Measurements from ENCODE around the gene EXOC6B. TPM values are rescaled to one million over a fixed set of nuclear protein-coding genes. Genes with fewer than 3 reads are reported as not detected.

EXOC6B gene
- total RNA-seq, 1 experiment from 2014 or later: 26.5 TPM

GRCh38 chr2:72181616-72182015, 644.2 kb downstream of the EXOC6B start:
- no peaks in the 10 kb centered on the region for H3K27me3 ChIP-seq (replicated peaks)
- H3K4me3 ChIP-seq: no peak overlapping the region
- DNase-seq (ENCODE audit: low read depth in 1 of 2, low spot score in 2 of 2): no peak
- no peak overlapping the region for H3K27ac ChIP-seq
- H3K4me1 ChIP-seq (replicated peaks): peaks cover 19% of the 10 kb centered on the region
- peaks cover 8% of the 10 kb centered on the region; the same call in 1 of the 2 replicates for H3K36me3 ChIP-seq
- no peaks in the 10 kb centered on the region for H3K9me3 ChIP-seq (replicated peaks)

GRCh38 chr2:72180351-72180750, 645.5 kb downstream of the EXOC6B start:
- no peak for DNase-seq (ENCODE audit: low read depth in 1 of 2, low spot score in 2 of 2)
- H3K27ac ChIP-seq: no peak overlapping the region
- no peaks in the 10 kb centered on the region for H3K9me3 ChIP-seq (replicated peaks)
- H3K4me1 ChIP-seq (replicated peaks): peaks cover 19% of the 10 kb centered on the region
- H3K4me3 ChIP-seq: no peak overlapping the region
- H3K36me3 ChIP-seq: peaks cover 8% of the 10 kb centered on the region; the same call in 1 of the 2 replicates
- no peaks in the 10 kb centered on the region for H3K27me3 ChIP-seq (replicated peaks)

GRCh38 chr2:72178551-72178950, 647.3 kb downstream of the EXOC6B start:
- Histone ChIP-seq H3K4me1 (replicated peaks) (peaks cover 22% of the 10 kb centered on the region), H3K27ac (no peak overlapping the region), H3K27me3 (replicated peaks) (no peaks in the 10 kb centered on the region), H3K4me3 (no peak overlapping the region), H3K9me3 (replicated peaks) (no peaks in the 10 kb centered on the region), H3K36me3 (peaks cover 8% of the 10 kb centered on the region; the same call in 1 of the 2 replicates)
- DNase-seq (ENCODE audit: low read depth in 1 of 2, low spot score in 2 of 2): no peak

GRCh38 chr2:72176281-72176680, 649.6 kb downstream of the EXOC6B start:
- no peaks in the 10 kb centered on the region for H3K9me3 ChIP-seq (replicated peaks)
- H3K4me1 ChIP-seq (replicated peaks): peaks cover 14% of the 10 kb centered on the region
- DNase-seq (ENCODE audit: low read depth in 1 of 2, low spot score in 2 of 2): no peak
- H3K27me3 ChIP-seq (replicated peaks): no peaks in the 10 kb centered on the region
- no peak overlapping the region for H3K27ac ChIP-seq
- H3K36me3 ChIP-seq: peaks cover 8% of the 10 kb centered on the region; the same call in 1 of the 2 replicates
- H3K4me3 ChIP-seq: no peak overlapping the region

GRCh38 chr2:72175636-72176035, 650.2 kb downstream of the EXOC6B start:
- no peak for DNase-seq (ENCODE audit: low read depth in 1 of 2, low spot score in 2 of 2)
- Histone ChIP-seq H3K27me3 (replicated peaks) (no peaks in the 10 kb centered on the region), H3K27ac (no peak overlapping the region), H3K4me1 (replicated peaks) (peaks cover 7% of the 10 kb centered on the region), H3K36me3 (peaks cover 8% of the 10 kb centered on the region; the same call in 1 of the 2 replicates), H3K9me3 (replicated peaks) (no peaks in the 10 kb centered on the region), H3K4me3 (no peak overlapping the region)

- Histone ChIP-seq H3K36me3 (peaks cover 8% of the 10 kb centered on the region; the same call in 1 of the 2 replicates), H3K27ac (no peak overlapping the region), H3K9me3 (replicated peaks) (no peaks in the 10 kb centered on the region), H3K4me1 (replicated peaks) (0 out of 2 replicates have a peak, but pooled peaks cover 3% of the 10 kb centered on the region), H3K27me3 (replicated peaks) (no peaks in the 10 kb centered on the region), H3K4me3 (no peak overlapping the region)
- DNase-seq (ENCODE audit: low read depth in 1 of 2, low spot score in 2 of 2): no peak
Observed at GRCh38 chr2:72173640-72174321, 652.1 kb downstream of the EXOC6B start.

GRCh38 chr2:72172478-72172877, 653.4 kb downstream of the EXOC6B start:
- H3K27ac ChIP-seq: no peak overlapping the region
- no peaks in the 10 kb centered on the region; the same call in 1 of the 2 replicates for H3K36me3 ChIP-seq
- H3K4me3 ChIP-seq: no peak overlapping the region
- H3K4me1 ChIP-seq (replicated peaks): 0 out of 2 replicates have a peak, but pooled peaks cover 3% of the 10 kb centered on the region
- no peak for DNase-seq (ENCODE audit: low read depth in 1 of 2, low spot score in 2 of 2)
- H3K27me3 ChIP-seq (replicated peaks): no peaks in the 10 kb centered on the region
- H3K9me3 ChIP-seq (replicated peaks): no peaks in the 10 kb centered on the region

GRCh38 chr2:72166279-72166678, 659.6 kb downstream of the EXOC6B start:
- Histone ChIP-seq H3K27me3 (replicated peaks) (0 out of 2 replicates have a peak, but pooled peaks cover 2% of the 10 kb centered on the region), H3K27ac (no peak overlapping the region), H3K36me3 (no peaks in the 10 kb centered on the region), H3K4me1 (replicated peaks) (peaks cover 11% of the 10 kb centered on the region), H3K4me3 (no peak overlapping the region), H3K9me3 (replicated peaks) (no peaks in the 10 kb centered on the region)
- DNase-seq (ENCODE audit: low read depth in 1 of 2, low spot score in 2 of 2): no peak

- H3K4me1 ChIP-seq (replicated peaks): peaks cover 11% of the 10 kb centered on the region
- H3K27me3 ChIP-seq (replicated peaks): 0 out of 2 replicates have a peak, but pooled peaks cover 2% of the 10 kb centered on the region
- H3K9me3 ChIP-seq (replicated peaks): no peaks in the 10 kb centered on the region
- no peak overlapping the region for H3K4me3 ChIP-seq
- H3K36me3 ChIP-seq: no peaks in the 10 kb centered on the region
- no peak for DNase-seq (ENCODE audit: low read depth in 1 of 2, low spot score in 2 of 2)
- H3K27ac ChIP-seq: no peak overlapping the region
Observed at GRCh38 chr2:72165792-72166191, 660.0 kb downstream of the EXOC6B start.

GRCh38 chr2:72162574-72162973, 663.3 kb downstream of the EXOC6B start:
- 0 out of 2 replicates have a peak, but pooled peaks cover 2% of the 10 kb centered on the region for H3K27me3 ChIP-seq (replicated peaks)
- no peak for DNase-seq (ENCODE audit: low read depth in 1 of 2, low spot score in 2 of 2)

GRCh38 chr2:72159211-72159993, 666.4 kb downstream of the EXOC6B start:
- no peak for DNase-seq (ENCODE audit: low read depth in 1 of 2, low spot score in 2 of 2)
- Histone ChIP-seq H3K36me3 (no peaks in the 10 kb centered on the region), H3K4me3 (no peak overlapping the region), H3K4me1 (replicated peaks) (no peaks in the 10 kb centered on the region), H3K27ac (no peak overlapping the region), H3K27me3 (replicated peaks) (peaks cover 9% of the 10 kb centered on the region), H3K9me3 (replicated peaks) (no peaks in the 10 kb centered on the region)

More at GRCh38 chr2:72162574-72162973, 663.3 kb downstream of the EXOC6B start:
- Histone ChIP-seq H3K36me3 (no peaks in the 10 kb centered on the region), H3K4me1 (replicated peaks) (peaks cover 11% of the 10 kb centered on the region), H3K27ac (no peak overlapping the region), H3K4me3 (no peak overlapping the region), H3K9me3 (replicated peaks) (no peaks in the 10 kb centered on the region)

GRCh38 chr2:72157871-72158771, 667.7 kb downstream of the EXOC6B start:
- H3K27ac ChIP-seq: no peak overlapping the region
- H3K36me3 ChIP-seq: no peaks in the 10 kb centered on the region
- H3K4me3 ChIP-seq: no peak overlapping the region
- peaks cover 9% of the 10 kb centered on the region for H3K27me3 ChIP-seq (replicated peaks)
- no peaks in the 10 kb centered on the region for H3K4me1 ChIP-seq (replicated peaks)
- no peak for DNase-seq (ENCODE audit: low read depth in 1 of 2, low spot score in 2 of 2)
- H3K9me3 ChIP-seq (replicated peaks): no peaks in the 10 kb centered on the region

- H3K4me1 ChIP-seq (replicated peaks): no peaks in the 10 kb centered on the region
- H3K27ac ChIP-seq: no peak overlapping the region
- peaks cover 7% of the 10 kb centered on the region for H3K27me3 ChIP-seq (replicated peaks)
- no peak overlapping the region for H3K4me3 ChIP-seq
- DNase-seq (ENCODE audit: low read depth in 1 of 2, low spot score in 2 of 2): no peak
- H3K9me3 ChIP-seq (replicated peaks): no peaks in the 10 kb centered on the region
- H3K36me3 ChIP-seq: no peaks in the 10 kb centered on the region
Observed at GRCh38 chr2:72156872-72157271, 669.0 kb downstream of the EXOC6B start.

All from SJSA1 (cell line).